CD4-positive, alpha-beta T cell (primary cell): ENCODE results near the gene GABRB1. TPM values are rescaled to one million over a fixed set of nuclear protein-coding genes. Genes with fewer than 3 reads are reported as not detected.

Experiments used
- ATAC-seq: fragments of 200-7000 bp; cut with Tn5 transposase; one replicate; pipeline ENCODE4 v1.10.0; 2022; ENCODE audit warnings: mild to moderate bottlenecking; ENCODE audit not compliant: poor library complexity
- CTCF ChIA-PET: fragments of 350-600 bp; sonication (Branson Sonifier 250); formaldehyde crosslinking; loops from one replicate; lab custom pipeline; 2021; ENCODE audit warnings: antibody characterized with exemption, inconsistent platforms; lab: Charles Lee
- POLR2A ChIA-PET: fragments of 350-600 bp; sonication (Branson Sonifier 250); formaldehyde crosslinking; loops from one replicate; lab custom pipeline; 2021; ENCODE audit warnings: antibody characterized with exemption, inconsistent platforms; lab: Charles Lee
- DNase-seq, 14 experiments: peaks; one replicate each; pipeline ENCODE4 v3.0.0-alpha.2; 2013 to 2020; ENCODE audit warnings: mixed read lengths in 2 of 14
- H3K27ac ChIP-seq, 2 donors: one replicate each; pipeline versions ENCODE4 v1.5.1 to v1.7.0; 2013; ENCODE audit warnings: low read length in 2 of 2, low read depth in 1 of 2, mild to moderate bottlenecking in 1 of 2
- H3K27me3 ChIP-seq, 2 experiments: 1 replicate in 1 of 2; 2 replicates in 1 of 2; pipeline versions ENCODE4 v1.6.1 to v1.7.0; 2013; ENCODE audit warnings: low read length in 2 of 2, control low read depth in 1 of 2, mild to moderate bottlenecking in 1 of 2, moderate library complexity in 1 of 2; ENCODE audit not compliant: insufficient read depth in 2 of 2, control insufficient read depth in 1 of 2
- H3K36me3 ChIP-seq: one replicate; pipeline ENCODE4 v1.6.1; 2013; ENCODE audit warnings: low read length, control low read depth; ENCODE audit not compliant: insufficient read depth
- H3K4me1 ChIP-seq: one replicate; pipeline ENCODE4 v1.6.1; 2013; ENCODE audit warnings: low read length, control low read depth; ENCODE audit not compliant: insufficient read depth
- H3K4me3 ChIP-seq: one replicate; pipeline ENCODE4 v1.5.1; 2013; ENCODE audit warnings: mild to moderate bottlenecking, low read length, moderate library complexity
- H3K9me3 ChIP-seq, 2 experiments: 1 replicate in 1 of 2; 2 replicates in 1 of 2; pipeline versions ENCODE4 v1.6.1 to v1.7.0; 2013; ENCODE audit warnings: low read length in 2 of 2, mild to moderate bottlenecking in 2 of 2, control low read depth in 1 of 2, moderate library complexity in 1 of 2; ENCODE audit not compliant: control insufficient read depth in 1 of 2, insufficient read depth in 1 of 2
- H3K27ac Mint-ChIP-seq: one replicate; pipeline ENCODE4 v1.8.0; 2020; ENCODE audit warnings: mixed read lengths
- H3K27me3 Mint-ChIP-seq: one replicate; pipeline ENCODE4 v1.8.0; 2021; ENCODE audit warnings: mixed read lengths
- H3K36me3 Mint-ChIP-seq: one replicate; pipeline ENCODE4 v1.8.0; 2021; ENCODE audit warnings: low read depth, mixed read lengths
- H3K4me1 Mint-ChIP-seq: one replicate; pipeline ENCODE4 v1.8.0; 2021; ENCODE audit warnings: low read depth, mixed read lengths
- H3K4me3 Mint-ChIP-seq: one replicate; pipeline ENCODE4 v1.8.0; 2020; ENCODE audit warnings: mild to moderate bottlenecking, mixed read lengths
- H3K9me3 Mint-ChIP-seq: one replicate; pipeline ENCODE4 v1.8.0; 2020; ENCODE audit warnings: mixed read lengths
- CTCF ChIP-seq: fragments of 200-600 bp; IDR thresholded peaks from one replicate; pipeline ENCODE4 v1.8.0; 2022; ENCODE audit warnings: antibody characterized with exemption, mild to moderate bottlenecking
- intact Hi-C, 2 experiments: fragments of 100-400 bp; cut with DNase I in 1 of 2; cut with micrococcal nuclease in 1 of 2; formaldehyde crosslinking; loops; one replicate each; pipeline versions ENCODE4 v1.15.1 to v1.9.0; 2023 to 2025; cut with DNase I, micrococcal nuclease
- total RNA-seq, 174 experiments: library from RNA in 2 of 174; stranded (reverse) in 2 of 174; gene quantifications; one replicate each; pipeline ENCODE4 v1.2.3 and lab custom pipeline; 2021 to 2026

Gene GABRB1
- total RNA-seq, 2 experiments from 2014 or later, result not detected

GRCh38 chr4:47075262-47075661 is 43.9 kb downstream of the GABRB1 start:
- ChIA-PET POLR2A (interaction anchor here (1.0 kb wide), 1 partner anchor 11 kb away, joined by 5 read pairs; no protein-coding TSS in a partner anchor), CTCF (no interaction called here)
- TF ChIP-seq CTCF, result no peak
- DNase-seq, result no peak
- no peaks in the 10 kb centered on the region for H3K4me1 Mint-ChIP-seq
- no peak for ATAC-seq
- H3K27me3 Mint-ChIP-seq, result peaks cover 5% of the 10 kb centered on the region
- Histone ChIP-seq H3K36me3 (no peaks in the 10 kb centered on the region), H3K4me1 (no peaks in the 10 kb centered on the region), H3K27ac (no peak overlapping the region), H3K27me3 (no peaks in the 10 kb centered on the region), H3K4me3 (no peak overlapping the region), H3K9me3 (no peaks in the 10 kb centered on the region)
- H3K9me3 Mint-ChIP-seq, result no peaks in the 10 kb centered on the region
- no peaks in the 10 kb centered on the region for H3K36me3 Mint-ChIP-seq
- H3K27ac Mint-ChIP-seq, result no peak overlapping the region
- intact Hi-C loops, result no loop called here
- no peak overlapping the region for H3K4me3 Mint-ChIP-seq

GRCh38 chr4:47075919-47076318 is 44.6 kb downstream of the GABRB1 start:
- TF ChIP-seq CTCF, result no peak
- no peak overlapping the region for H3K4me3 ChIP-seq
- Mint-ChIP-seq H3K9me3 (no peaks in the 10 kb centered on the region), H3K4me3 (no peak overlapping the region), H3K27ac (no peak overlapping the region), H3K36me3 (no peaks in the 10 kb centered on the region), H3K27me3 (peaks cover 5% of the 10 kb centered on the region), H3K4me1 (no peaks in the 10 kb centered on the region)
- ATAC-seq, result no peak
- ChIA-PET CTCF (no interaction called here), POLR2A (no interaction called here)
- no peak for DNase-seq
- H3K27me3 ChIP-seq, result no peaks in the 10 kb centered on the region
- H3K4me1 ChIP-seq, result no peaks in the 10 kb centered on the region
- no peak overlapping the region for H3K27ac ChIP-seq
- no peaks in the 10 kb centered on the region for H3K36me3 ChIP-seq
- H3K9me3 ChIP-seq, result no peaks in the 10 kb centered on the region
- intact Hi-C loops, result no loop called here

- Histone ChIP-seq H3K9me3 (no peaks in the 10 kb centered on the region), H3K4me3 (no peak overlapping the region), H3K27ac (no peak overlapping the region), H3K27me3 (no peaks in the 10 kb centered on the region), H3K36me3 (no peaks in the 10 kb centered on the region), H3K4me1 (no peaks in the 10 kb centered on the region)
- Mint-ChIP-seq H3K27me3 (no peaks in the 10 kb centered on the region), H3K4me3 (no peak overlapping the region), H3K27ac (no peak overlapping the region), H3K4me1 (no peaks in the 10 kb centered on the region), H3K9me3 (no peaks in the 10 kb centered on the region), H3K36me3 (no peaks in the 10 kb centered on the region)
- ChIA-PET CTCF (no interaction called here), POLR2A (no interaction called here)
- intact Hi-C loops, result no loop called here
- no peak for ATAC-seq
- DNase-seq, result no peak
- no peak for TF ChIP-seq CTCF
Observed at GRCh38 chr4:47084111-47084510, 52.7 kb downstream of the GABRB1 start.
